Transverse colon (tissue), 4 donors: ENCODE data around the gene LNX1. TPM values are rescaled to one million over a fixed set of nuclear protein-coding genes. Genes with fewer than 3 reads are reported as not detected.

Experiments used
- DNase-seq: peaks from one replicate; pipeline ENCODE4 v3.0.0-alpha.2; 2019
- H3K27ac ChIP-seq, 4 donors: fragments of 200-600 bp; sonication (generic); 2 replicates each; pipeline ENCODE4 v1.5.1; 2016 to 2018; ENCODE audit warnings: inconsistent platforms in 4 of 4
- H3K27me3 ChIP-seq: fragments of 200-600 bp; sonication (generic); 2 replicates; pipeline ENCODE4 v1.5.1; 2017; ENCODE audit warnings: inconsistent platforms
- H3K36me3 ChIP-seq, 4 donors: fragments of 200-600 bp; sonication (generic); 2 replicates each; pipeline ENCODE4 v1.5.1; 2017 to 2019; ENCODE audit warnings: inconsistent platforms in 4 of 4
- H3K4me1 ChIP-seq, 4 donors: fragments of 200-600 bp; sonication (generic); 2 replicates each; pipeline ENCODE4 v1.5.1; 2017 to 2020; ENCODE audit warnings: inconsistent platforms in 4 of 4
- H3K4me3 ChIP-seq, 4 donors: fragments of 200-600 bp; sonication (generic); 1 replicate in 1 of 4; 2 replicates in 3 of 4; pipeline versions ENCODE4 v1.5.1 to v1.6.1; 2017 to 2019; ENCODE audit warnings: inconsistent platforms in 4 of 4
- H3K9me3 ChIP-seq, 2 donors: fragments of 200-600 bp; sonication (generic); 2 replicates each; pipeline ENCODE4 v1.5.1; 2017 to 2019; ENCODE audit warnings: inconsistent platforms in 2 of 2
- EP300 ChIP-seq: sonication (generic); formaldehyde crosslinking; IDR thresholded peaks from one replicate; pipeline ENCODE4 v1.6.1; 2017; ENCODE audit warnings: antibody characterized with exemption, low read depth
- POLR2A ChIP-seq: fragments of 450-650 bp; IDR thresholded peaks from one replicate; pipeline ENCODE4 v1.6.1; 2016; ENCODE audit warnings: antibody characterized with exemption, mild to moderate bottlenecking, moderate library complexity
- POLR2AphosphoS5 ChIP-seq, 3 donors: sonication (generic); formaldehyde crosslinking; IDR thresholded peaks; one replicate each; pipeline ENCODE4 v1.6.1; 2016; ENCODE audit warnings: antibody characterized with exemption in 3 of 3
- WGBS, 2 donors: methylation state at CpG; one replicate each; pipeline ENCODE4 v1.1.5; 2018; ENCODE audit warnings: low coverage in 1 of 2; 5-methylcytosine and 5-hydroxymethylcytosine counted together
- in situ Hi-C, 4 donors: fragments of 200-750 bp; cut with MboI; loops; one replicate each; pipeline versions ENCODE4 v1.15.0 to v1.15.1; 2017; ENCODE audit warnings: low sequenced_read_pairs in 3 of 4, low pct_ligation_motif_present in 1 of 4, low pct_unique_long_range_greater_than_20kb in 1 of 4
- intact Hi-C: fragments of 100-400 bp; cut with DNase I; formaldehyde crosslinking; loops from one replicate; pipeline ENCODE4 v1.15.1; 2023; ENCODE audit warnings: low total_unique reads
- total RNA-seq, 4 donors: library from RNA; depleted of rRNA; stranded (reverse); fragments of >200 nt; gene quantifications; one replicate each; pipeline ENCODE4 v1.1.0, GENCODE V29; 2016
- TF ChIP-seq, protein P1 (sequence below), 5 experiments: fragments of 200-600 bp in 3 of 5; fragments of 450-650 bp in 2 of 5; sonication (generic) in 3 of 5; IDR thresholded peaks; 1 replicate in 2 of 5; 2 replicates in 3 of 5; pipeline ENCODE4 v1.5.1; 2016 to 2017; ENCODE audit warnings: antibody characterized with exemption in 5 of 5, inconsistent platforms in 3 of 5, mild to moderate bottlenecking in 2 of 5, moderate library complexity in 1 of 5

Gene LNX1
- total RNA-seq, 4 donors from 2014 or later, result 2.6 to 35.5 (median 18.1) TPM

- no peak overlapping the region for H3K4me3 ChIP-seq
- WGBS, 2 donors, result 81 to 88% methylated on average over 3 of the region's 3 CpGs
- TF ChIP-seq EP300, result no peak
- H3K9me3 ChIP-seq, result no peaks in the 10 kb centered on the region
- in situ Hi-C loops (no loop called here), intact Hi-C loops (no loop called here)
- no peaks in the 10 kb centered on the region for H3K4me1 ChIP-seq
- H3K27ac ChIP-seq, result no peak overlapping the region
- no peaks in the 10 kb centered on the region for H3K27me3 ChIP-seq
- no peaks in the 10 kb centered on the region for H3K36me3 ChIP-seq
- no peak for DNase-seq
These were observed 28.1 kb upstream of the LNX1 start for GRCh38 chr4:53619431-53619830.

DNA sequence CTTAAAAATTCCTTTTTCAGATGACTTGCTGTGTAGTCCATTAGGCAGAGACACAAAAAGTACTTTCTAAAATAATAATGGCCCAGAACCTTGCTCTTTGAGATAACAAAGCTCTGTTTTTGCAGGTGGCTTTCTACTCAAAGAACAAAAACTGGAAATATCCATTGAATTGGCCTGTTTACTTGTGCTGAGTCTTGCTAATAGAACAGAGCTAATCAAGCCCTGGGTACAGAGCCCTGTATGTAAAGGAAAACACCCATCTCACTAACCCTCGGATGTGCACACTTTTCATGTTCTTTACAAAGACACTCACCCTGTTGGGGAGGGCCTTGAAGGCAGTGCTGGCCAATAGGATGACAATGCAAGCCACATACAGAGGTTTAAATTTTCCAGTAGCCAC, 27.0 kb upstream of the LNX1 start:
- in situ Hi-C loops (no loop called here), intact Hi-C loops (no loop called here)
- H3K4me1 ChIP-seq, result no peaks in the 10 kb centered on the region
- no peaks in the 10 kb centered on the region for H3K27me3 ChIP-seq
- H3K36me3 ChIP-seq, result no peaks in the 10 kb centered on the region
- H3K27ac ChIP-seq, result no peak overlapping the region
- no peak overlapping the region for H3K4me3 ChIP-seq
- TF ChIP-seq, protein P1, sequence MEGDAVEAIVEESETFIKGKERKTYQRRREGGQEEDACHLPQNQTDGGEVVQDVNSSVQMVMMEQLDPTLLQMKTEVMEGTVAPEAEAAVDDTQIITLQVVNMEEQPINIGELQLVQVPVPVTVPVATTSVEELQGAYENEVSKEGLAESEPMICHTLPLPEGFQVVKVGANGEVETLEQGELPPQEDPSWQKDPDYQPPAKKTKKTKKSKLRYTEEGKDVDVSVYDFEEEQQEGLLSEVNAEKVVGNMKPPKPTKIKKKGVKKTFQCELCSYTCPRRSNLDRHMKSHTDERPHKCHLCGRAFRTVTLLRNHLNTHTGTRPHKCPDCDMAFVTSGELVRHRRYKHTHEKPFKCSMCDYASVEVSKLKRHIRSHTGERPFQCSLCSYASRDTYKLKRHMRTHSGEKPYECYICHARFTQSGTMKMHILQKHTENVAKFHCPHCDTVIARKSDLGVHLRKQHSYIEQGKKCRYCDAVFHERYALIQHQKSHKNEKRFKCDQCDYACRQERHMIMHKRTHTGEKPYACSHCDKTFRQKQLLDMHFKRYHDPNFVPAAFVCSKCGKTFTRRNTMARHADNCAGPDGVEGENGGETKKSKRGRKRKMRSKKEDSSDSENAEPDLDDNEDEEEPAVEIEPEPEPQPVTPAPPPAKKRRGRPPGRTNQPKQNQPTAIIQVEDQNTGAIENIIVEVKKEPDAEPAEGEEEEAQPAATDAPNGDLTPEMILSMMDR (IDR thresholded peaks at IDR 0.05), result no peak
- TF ChIP-seq POLR2AphosphoS5 (IDR thresholded peaks at IDR 0.05), result no peak
- TF ChIP-seq POLR2A, result no peak
- TF ChIP-seq EP300, result no peak
- WGBS, 2 donors, result 56 to 71% methylated on average over 1 of the region's 1 CpG
- DNase-seq, result no peak
- H3K9me3 ChIP-seq, result no peaks in the 10 kb centered on the region

DNA sequence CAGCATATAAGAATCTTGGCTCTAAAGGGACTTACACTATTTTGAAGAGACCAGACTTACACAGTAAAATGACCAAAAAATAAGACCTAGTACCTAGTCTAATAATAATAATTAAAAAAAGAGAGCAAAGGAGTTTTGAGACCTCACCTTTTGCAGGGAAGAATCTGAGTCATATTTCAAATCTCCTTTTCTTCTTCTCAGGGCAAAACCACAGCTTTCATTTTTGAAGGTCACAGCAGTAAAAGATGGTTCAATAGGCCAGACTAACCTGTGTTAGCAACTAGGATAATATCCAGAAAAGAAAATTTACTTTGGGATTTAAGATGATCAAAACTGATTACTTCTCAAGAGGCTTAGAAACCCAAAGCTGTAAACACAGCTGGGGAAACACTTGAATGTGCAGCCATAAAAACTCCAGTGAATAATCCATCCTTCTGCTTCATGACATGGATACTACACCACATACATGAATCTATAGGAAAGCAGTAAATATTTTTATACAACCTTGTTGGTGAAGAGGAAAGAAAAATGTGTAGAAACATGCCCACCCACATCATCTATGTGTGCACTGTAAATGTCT, 25.9 kb upstream of the LNX1 start:
- intact Hi-C loops, result no loop called here

DNA sequence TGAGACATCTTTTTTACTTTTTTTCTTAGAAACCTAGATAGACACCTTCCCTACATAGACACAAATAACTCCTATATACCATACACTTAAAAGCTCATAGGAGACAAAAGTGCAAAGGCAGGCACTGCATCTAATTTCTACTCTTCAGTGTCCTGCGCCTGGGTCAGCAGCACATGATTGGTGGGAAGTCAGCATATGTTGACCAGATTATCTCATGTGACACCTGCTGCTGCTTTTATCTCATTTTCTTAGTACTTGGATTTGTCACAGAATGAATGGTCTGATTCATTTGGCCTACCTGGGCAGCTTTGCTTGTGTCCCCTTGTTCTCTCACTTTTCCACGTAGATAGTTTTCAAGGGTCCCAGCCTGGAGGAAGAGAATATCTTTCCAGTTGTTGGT, 24.9 kb upstream of the LNX1 start:
- no peaks in the 10 kb centered on the region for H3K36me3 ChIP-seq
- H3K27ac ChIP-seq, result no peak overlapping the region
- WGBS, 2 donors, result 83 to 90% methylated on average over 2 of the region's 2 CpGs
- no peak overlapping the region for H3K4me3 ChIP-seq
- H3K4me1 ChIP-seq, result no peaks in the 10 kb centered on the region
- TF ChIP-seq EP300 (no peak), POLR2A (no peak), POLR2AphosphoS5 (IDR thresholded peaks at IDR 0.05) (no peak)
- TF ChIP-seq, protein P1 (IDR thresholded peaks at IDR 0.05), result no peak
- H3K27me3 ChIP-seq, result no peaks in the 10 kb centered on the region
- DNase-seq, result no peak
- no peaks in the 10 kb centered on the region for H3K9me3 ChIP-seq
- in situ Hi-C loops, result no loop called here
- intact Hi-C loops, result no loop called here

More for the DNA sequence above, 25.9 kb upstream of the LNX1 start:
- no peaks in the 10 kb centered on the region for H3K27me3 ChIP-seq
- no peak for TF ChIP-seq POLR2A
- no peak for TF ChIP-seq EP300
- TF ChIP-seq POLR2AphosphoS5 (IDR thresholded peaks at IDR 0.05), result no peak
- TF ChIP-seq, protein P1 (IDR thresholded peaks at IDR 0.05), result no peak
- DNase-seq, result no peak
- in situ Hi-C loops, result no loop called here
- H3K4me1 ChIP-seq, result no peaks in the 10 kb centered on the region
- H3K27ac ChIP-seq, result no peak overlapping the region
- H3K9me3 ChIP-seq, result no peaks in the 10 kb centered on the region
- no peak overlapping the region for H3K4me3 ChIP-seq
- H3K36me3 ChIP-seq, result no peaks in the 10 kb centered on the region

- Histone ChIP-seq H3K4me1 (no peaks in the 10 kb centered on the region), H3K27me3 (no peaks in the 10 kb centered on the region), H3K36me3 (no peaks in the 10 kb centered on the region), H3K27ac (no peak overlapping the region), H3K9me3 (no peaks in the 10 kb centered on the region), H3K4me3 (no peak overlapping the region)
- no peak for TF ChIP-seq EP300
- TF ChIP-seq, protein P1 (IDR thresholded peaks at IDR 0.05), result peak in 2 of 5 experiments; percentile 19 to 34
- in situ Hi-C loops (no loop called here), intact Hi-C loops (no loop called here)
- WGBS, 2 donors, result 74 to 100% methylated on average over 1 to 3 of the region's 3 CpGs
- DNase-seq, result peak; percentile 24
These were observed 23.3 kb upstream of the LNX1 start for GRCh38 chr4:53614591-53614990.
